22Rv1 (cell line): ENCODE measurements around the gene NUP98.
"Not testable (repeated sequence)": the region's sequence is repeated elsewhere in the genome, so short reads cannot be mapped to it uniquely, and the experiment has no call there.

Experiments
- H3K27ac ChIP-seq: fragments of 450-650 bp; 2 replicates; pipeline ENCODE4 v1.5.1; 2017
- ZFX ChIP-seq: fragments of 450-650 bp; IDR thresholded peaks from 2 replicates; pipeline ENCODE4 v1.6.1; 2017; ENCODE audit warnings: antibody characterized with exemption, borderline replicate concordance
- TF ChIP-seq, protein P1 (sequence below): fragments of 450-650 bp; IDR thresholded peaks from 2 replicates; pipeline ENCODE4 v1.5.1; 2017; ENCODE audit warnings: mild to moderate bottlenecking

NUP98 gene

DNA sequence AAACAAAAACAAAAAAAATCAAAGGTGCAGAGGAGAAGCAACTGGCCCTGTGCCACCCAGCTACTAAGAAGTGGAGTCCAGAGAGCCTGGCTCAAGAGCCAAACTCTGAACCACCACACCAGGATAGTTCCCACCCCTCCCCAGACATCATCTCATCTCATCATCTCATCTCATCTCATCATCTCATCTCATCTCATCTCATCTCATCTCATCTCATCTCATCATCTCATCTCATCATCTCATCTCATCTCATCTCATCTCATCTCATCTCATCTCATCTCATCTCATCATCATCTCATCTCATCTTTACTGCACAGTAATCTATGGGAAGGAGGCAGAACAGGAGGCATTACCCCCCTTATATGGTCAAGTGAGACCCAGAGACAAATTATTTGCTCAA is 134.5 kb downstream of the NUP98 start:
- no peak overlapping the region for H3K27ac ChIP-seq
- no peak for TF ChIP-seq ZFX
- TF ChIP-seq, protein P1, sequence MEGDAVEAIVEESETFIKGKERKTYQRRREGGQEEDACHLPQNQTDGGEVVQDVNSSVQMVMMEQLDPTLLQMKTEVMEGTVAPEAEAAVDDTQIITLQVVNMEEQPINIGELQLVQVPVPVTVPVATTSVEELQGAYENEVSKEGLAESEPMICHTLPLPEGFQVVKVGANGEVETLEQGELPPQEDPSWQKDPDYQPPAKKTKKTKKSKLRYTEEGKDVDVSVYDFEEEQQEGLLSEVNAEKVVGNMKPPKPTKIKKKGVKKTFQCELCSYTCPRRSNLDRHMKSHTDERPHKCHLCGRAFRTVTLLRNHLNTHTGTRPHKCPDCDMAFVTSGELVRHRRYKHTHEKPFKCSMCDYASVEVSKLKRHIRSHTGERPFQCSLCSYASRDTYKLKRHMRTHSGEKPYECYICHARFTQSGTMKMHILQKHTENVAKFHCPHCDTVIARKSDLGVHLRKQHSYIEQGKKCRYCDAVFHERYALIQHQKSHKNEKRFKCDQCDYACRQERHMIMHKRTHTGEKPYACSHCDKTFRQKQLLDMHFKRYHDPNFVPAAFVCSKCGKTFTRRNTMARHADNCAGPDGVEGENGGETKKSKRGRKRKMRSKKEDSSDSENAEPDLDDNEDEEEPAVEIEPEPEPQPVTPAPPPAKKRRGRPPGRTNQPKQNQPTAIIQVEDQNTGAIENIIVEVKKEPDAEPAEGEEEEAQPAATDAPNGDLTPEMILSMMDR, result no peak

DNA sequence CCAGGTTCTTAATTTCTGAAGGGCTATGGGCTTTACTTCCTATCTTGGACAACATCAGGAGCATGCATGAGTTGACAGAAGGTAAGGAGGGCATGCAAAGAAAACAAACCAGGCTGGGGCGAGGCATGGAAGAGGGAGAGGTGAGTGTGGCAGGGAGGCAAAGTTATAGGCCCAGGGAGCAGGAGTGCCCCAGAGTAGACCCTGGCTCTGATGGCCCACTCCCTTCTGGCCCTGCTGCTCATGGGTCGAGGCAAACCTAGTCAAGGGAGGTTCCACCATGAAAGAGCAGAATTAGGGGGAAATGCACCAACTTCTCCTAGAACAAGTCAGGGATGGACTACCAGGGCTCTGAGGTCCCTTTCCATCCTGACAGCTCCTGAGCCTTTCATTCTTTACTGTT is 136.4 kb downstream of the NUP98 start:
- TF ChIP-seq, protein P1, result no peak
- no peak for TF ChIP-seq ZFX
- no peak overlapping the region for H3K27ac ChIP-seq

DNA sequence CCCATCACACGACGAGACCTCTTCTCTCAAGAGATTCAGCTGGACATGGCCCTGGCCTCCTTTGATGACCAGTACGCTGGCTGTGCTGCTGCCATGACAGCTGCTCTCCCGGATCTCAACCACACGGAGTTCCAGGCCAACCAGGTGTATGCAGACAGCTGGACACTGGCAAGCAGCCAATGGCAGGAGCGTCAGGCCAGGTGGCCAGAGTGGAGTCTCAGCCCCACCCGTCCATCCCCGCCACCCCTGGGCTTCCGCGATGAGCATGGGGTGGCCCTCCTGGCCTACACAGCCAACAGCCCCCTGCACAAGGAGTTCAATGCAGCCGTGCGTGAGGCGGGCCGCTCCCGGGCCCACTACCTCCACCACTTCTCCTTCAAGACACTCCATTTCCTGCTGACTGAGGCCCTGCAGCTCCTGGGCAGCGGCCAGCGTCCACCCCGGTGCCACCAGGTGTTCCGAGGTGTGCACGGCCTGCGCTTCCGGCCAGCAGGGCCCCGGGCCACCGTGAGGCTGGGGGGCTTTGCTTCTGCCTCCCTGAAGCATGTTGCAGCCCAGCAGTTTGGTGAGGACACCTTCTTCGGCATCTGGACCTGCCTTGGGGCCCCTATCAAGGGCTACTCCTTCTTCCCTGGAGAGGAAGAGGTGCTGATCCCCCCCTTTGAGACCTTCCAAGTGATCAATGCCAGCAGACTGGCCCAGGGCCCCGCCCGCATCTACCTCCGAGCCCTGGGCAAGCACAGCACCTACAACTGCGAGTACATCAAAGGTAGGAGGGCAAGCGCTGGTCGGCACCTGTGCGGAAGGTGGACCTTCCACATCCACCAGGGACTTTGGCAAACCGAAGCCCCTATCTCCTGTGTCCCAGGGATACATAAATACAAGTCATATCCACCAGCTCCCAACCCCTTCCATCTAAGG is 137.5 kb downstream of the NUP98 start:
- TF ChIP-seq, protein P1, result no peak
- no peak for TF ChIP-seq ZFX
- H3K27ac ChIP-seq, result no peak overlapping the region

DNA sequence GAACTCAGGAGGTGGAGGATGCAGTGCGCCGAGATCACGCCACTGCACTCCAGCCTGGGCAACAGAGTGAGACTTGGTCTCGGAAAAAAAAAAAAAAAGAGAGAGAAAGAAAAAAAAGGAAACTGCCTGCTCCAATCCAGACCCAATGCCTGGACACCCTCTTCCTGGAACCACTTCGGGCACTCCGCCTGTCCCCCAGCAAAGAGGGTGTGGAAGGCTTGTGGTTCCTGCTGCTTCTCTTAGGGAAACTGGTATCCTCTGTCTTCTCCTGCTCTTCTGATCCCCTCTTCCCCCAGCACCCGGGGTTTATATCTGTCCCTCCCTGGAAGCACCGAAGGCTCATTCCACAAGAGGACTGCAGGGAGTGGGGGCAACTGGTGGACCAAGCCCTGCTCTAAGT is 139.1 kb downstream of the NUP98 start:
- H3K27ac ChIP-seq, result no peak overlapping the region
- no peak for TF ChIP-seq ZFX
- TF ChIP-seq, protein P1, result no peak

DNA sequence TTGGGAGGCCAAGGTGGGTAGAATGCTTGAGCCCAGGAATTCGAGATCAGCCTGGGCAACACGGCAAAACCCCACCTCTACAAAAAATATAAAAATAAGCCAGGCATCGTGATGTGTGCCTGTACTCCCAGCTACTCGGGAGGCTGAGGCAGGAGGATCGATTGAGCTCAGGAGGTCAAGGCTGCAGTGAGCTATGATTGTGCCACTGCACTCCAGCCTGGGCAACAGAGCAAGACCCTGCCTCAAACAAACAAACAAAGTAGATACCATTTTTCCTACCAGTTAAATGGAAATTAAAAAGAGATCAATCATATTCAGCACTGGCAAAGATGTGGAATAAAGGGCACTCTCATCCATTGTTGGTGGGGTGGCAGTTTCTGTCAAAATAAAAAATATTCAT is 140.0 kb downstream of the NUP98 start:
- not testable (repeated sequence) for H3K27ac ChIP-seq

DNA sequence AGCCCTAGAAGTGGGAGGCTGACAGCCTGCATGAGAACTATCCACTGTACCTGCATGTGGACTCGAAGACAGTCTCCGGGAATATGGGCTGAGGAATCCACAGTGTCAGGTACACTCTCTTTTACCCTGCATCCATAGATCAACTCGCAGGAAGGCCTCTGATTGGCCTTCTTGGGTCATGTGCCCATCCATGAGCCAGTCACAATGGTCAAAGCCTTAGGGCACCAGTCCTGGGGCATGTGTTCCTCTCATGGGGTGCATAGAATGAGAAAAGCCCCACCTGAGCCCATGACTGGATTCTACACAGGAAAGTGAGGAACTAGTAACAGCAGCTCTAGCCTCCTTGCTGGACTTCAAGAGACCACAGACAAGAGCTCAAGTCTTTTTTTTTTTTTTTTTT is 141.8 kb downstream of the NUP98 start:
- TF ChIP-seq, protein P1, result no peak
- no peak overlapping the region for H3K27ac ChIP-seq

DNA sequence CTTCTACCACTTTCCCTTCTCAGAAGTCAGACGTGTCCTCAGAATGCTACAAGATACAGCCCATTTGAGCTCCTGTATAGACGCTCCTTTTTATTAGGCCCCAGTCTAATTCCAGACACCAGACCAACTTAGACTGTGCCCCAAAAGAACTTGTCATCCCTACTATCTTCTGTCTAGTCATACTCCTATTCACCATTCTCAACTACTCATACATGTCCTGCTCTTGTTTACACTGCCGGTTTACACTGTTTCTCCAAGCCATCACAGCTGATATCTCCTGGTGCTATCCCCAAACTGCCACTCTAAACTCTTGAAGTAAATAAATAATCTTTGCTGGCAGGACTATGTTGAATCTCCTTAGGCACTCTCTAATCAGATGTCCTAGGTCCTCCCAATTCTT is 144.8 kb downstream of the NUP98 start:
- not testable (repeated sequence) for H3K27ac ChIP-seq

DNA sequence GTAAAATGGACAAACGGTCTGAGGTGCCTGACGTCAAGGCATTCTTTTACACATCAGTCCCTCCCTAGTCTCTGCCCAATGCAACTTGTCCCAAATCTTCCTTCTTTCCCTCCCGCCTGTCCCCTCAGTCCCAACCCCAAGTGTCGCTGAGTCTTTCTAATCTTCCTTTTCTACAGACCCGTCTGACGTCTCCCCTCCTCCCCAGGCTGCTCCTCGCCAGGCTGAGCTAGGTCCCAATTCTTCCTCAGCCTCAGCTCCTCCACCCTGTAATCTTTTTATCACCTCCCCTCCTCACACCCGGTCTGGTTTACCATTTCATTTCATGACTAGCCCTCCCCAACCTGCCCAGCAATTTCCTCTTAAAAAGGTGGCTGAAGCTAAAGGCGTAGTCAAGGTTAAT is 148.0 kb downstream of the NUP98 start:
- not testable (repeated sequence) for H3K27ac ChIP-seq

DNA sequence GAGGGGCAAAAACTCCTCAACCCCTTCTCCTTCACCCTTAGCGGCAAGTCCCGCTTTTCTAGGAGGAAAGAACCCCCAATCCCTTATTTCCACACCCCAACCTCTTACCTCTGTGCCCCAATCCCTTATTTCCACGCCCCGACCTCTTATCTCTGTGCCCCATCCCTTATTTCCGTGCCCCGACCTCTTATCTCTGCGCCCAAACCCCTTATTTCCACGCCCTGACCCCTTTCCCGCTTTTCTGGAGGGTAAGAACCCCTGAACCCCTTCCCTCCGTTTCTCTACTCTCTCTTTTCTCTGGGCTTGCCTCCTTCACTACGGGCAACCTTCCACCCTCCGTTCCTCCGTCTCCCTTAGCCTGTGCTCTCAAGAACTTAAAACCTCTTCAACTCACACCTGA is 148.5 kb downstream of the NUP98 start:
- not testable (repeated sequence) for H3K27ac ChIP-seq
